HG02642 (cell line): ENCODE data around the gene PGBD5.

ENCODE experiments used
- ATAC-seq: cut with Tn5 transposase; IDR thresholded peaks from one replicate; pipeline ENCODE4 v1.9.1; 2021; ENCODE audit warnings: mild to moderate bottlenecking; ENCODE audit not compliant: unreplicated experiment, poor library complexity

The PGBD5 gene

GRCh38 chr1:230400007-230400344, 26.2 kb downstream of the PGBD5 start:
- ATAC-seq: no peak

- ATAC-seq: no peak
These were observed 26.7 kb downstream of the PGBD5 start for GRCh38 chr1:230399321-230400006.

- ATAC-seq: no peak
These were observed 27.3 kb downstream of the PGBD5 start for GRCh38 chr1:230398856-230399255.

GRCh38 chr1:230396966-230397365, 29.2 kb downstream of the PGBD5 start:
- ATAC-seq: no peak

- no peak for ATAC-seq
These were observed 30.2 kb downstream of the PGBD5 start for GRCh38 chr1:230395932-230396331.

- no peak for ATAC-seq
These were observed 31.4 kb downstream of the PGBD5 start for GRCh38 chr1:230394741-230395140.

GRCh38 chr1:230394134-230394533, 32.0 kb downstream of the PGBD5 start:
- no peak for ATAC-seq

- no peak for ATAC-seq
These were observed 32.4 kb downstream of the PGBD5 start for GRCh38 chr1:230393722-230394121.

GRCh38 chr1:230392920-230393521, 33.1 kb downstream of the PGBD5 start:
- ATAC-seq: no peak

- ATAC-seq: no peak
These were observed 33.6 kb downstream of the PGBD5 start for GRCh38 chr1:230392536-230392909.

- ATAC-seq: no peak
These were observed 34.2 kb downstream of the PGBD5 start for GRCh38 chr1:230391776-230392535.

- ATAC-seq: no peak
These were observed 35.8 kb downstream of the PGBD5 start for GRCh38 chr1:230390371-230390770.

GRCh38 chr1:230387876-230388275, 38.3 kb downstream of the PGBD5 start:
- no peak for ATAC-seq

GRCh38 chr1:230387296-230387695, 38.8 kb downstream of the PGBD5 start:
- ATAC-seq: no peak

GRCh38 chr1:230386637-230387262, 39.4 kb downstream of the PGBD5 start:
- ATAC-seq: no peak

- ATAC-seq: no peak
These were observed 40.2 kb downstream of the PGBD5 start for GRCh38 chr1:230385930-230386329.

- no peak for ATAC-seq
These were observed 41.0 kb downstream of the PGBD5 start for GRCh38 chr1:230385158-230385450.

GRCh38 chr1:230384380-230385157, 41.6 kb downstream of the PGBD5 start:
- no peak for ATAC-seq

GRCh38 chr1:230383425-230383824, 42.7 kb downstream of the PGBD5 start:
- ATAC-seq: no peak

- no peak for ATAC-seq
These were observed 44.1 kb downstream of the PGBD5 start for GRCh38 chr1:230382001-230382491.
